ENCODE data around the gene NR3C2. TPM values are rescaled to one million over a fixed set of nuclear protein-coding genes. Genes with fewer than 3 reads are reported as not detected.

NR3C2 gene
- total and polyA plus RNA-seq, 2 of the 4 experiments (the other 2 are of a cell fraction), result 1.1 to 2.3 TPM

- Histone ChIP-seq H2AFZ (replicated peaks; ENCODE audit: low read length, poor library complexity) (no peak overlapping the region), H3K79me1 (ENCODE audit: low read depth in 1 of 2, low read length in 2 of 2) (no peaks in the 10 kb centered on the region), H2AK9ac (replicated peaks; ENCODE audit: low read depth, low read length, poor library complexity) (no peak overlapping the region), H3K56ac (ENCODE audit: extremely low read depth, insufficient read depth, low read length) (no peak overlapping the region), H2BK15ac (ENCODE audit: low read depth, low read length) (no peak overlapping the region), H3K14ac (replicated peaks; ENCODE audit: low read depth, low read length) (no peak overlapping the region), H4K20me1 (ENCODE audit: insufficient read depth, low read length) (no peaks in the 10 kb centered on the region), H2BK5ac (ENCODE audit: low read depth, low read length, poor library complexity, severe bottlenecking) (no peak overlapping the region), H3K4me1 (ENCODE audit: control insufficient read depth, insufficient read depth, low read length) (no peaks in the 10 kb centered on the region), H3K4me2 (ENCODE audit: low read depth, low read length) (no peak overlapping the region), H3K9me3 (ENCODE audit: control insufficient read depth, insufficient read depth, low read length) (no peaks in the 10 kb centered on the region), H3K9ac (ENCODE audit: low read depth, low read length) (no peak overlapping the region), H2BK20ac (ENCODE audit: low read depth, low read length) (no peak overlapping the region), H4K8ac (ENCODE audit: low read depth in 2 of 2, low read length in 2 of 2) (no peak overlapping the region), H2AK5ac (ENCODE audit: low read depth, low read length) (no peak overlapping the region), H2BK120ac (ENCODE audit: low read depth, low read length) (no peak overlapping the region), H3K18ac (ENCODE audit: low read depth, low read length) (no peak overlapping the region), H3K27me3 (ENCODE audit: control insufficient read depth, insufficient read depth, low read length) (no peaks in the 10 kb centered on the region), H3K4me3 (ENCODE audit: insufficient read depth, low read depth, low read length) (no peak overlapping the region), H3K27ac (ENCODE audit: insufficient read depth, low read length) (no peak overlapping the region), H4K91ac (ENCODE audit: insufficient read depth, low read depth, low read length) (no peak overlapping the region), H3K9me1 (ENCODE audit: insufficient read depth, low read length) (no peaks in the 10 kb centered on the region), H3K4ac (ENCODE audit: low read depth, low read length) (no peak overlapping the region), H4K5ac (ENCODE audit: low read depth, low read length) (no peak overlapping the region), H3K23ac (ENCODE audit: low read depth, low read length) (no peak overlapping the region), H3K36me3 (ENCODE audit: control insufficient read depth, insufficient read depth, low read length) (no peaks in the 10 kb centered on the region)
- intact Hi-C loops (cut with micrococcal nuclease), result no loop called here
- POLR2A ChIA-PET (ENCODE audit: unreplicated experiment), result no interaction called here
- BruUV-seq (replicated peaks), result no TSS peak
- DNase-seq, result no peak
- CTCF ChIA-PET, result interaction anchor here (0.8 kb wide), 1 partner anchor 20 kb away, joined by 4 read pairs; no protein-coding TSS in a partner anchor
- dilution Hi-C loops (cut with HindIII; ENCODE audit: low sequenced_read_pairs, unreplicated experiment), result no loop called here
- no CpG with 5 or more reads among the region's 2 CpGs for WGBS, 2 experiments (ENCODE audit: extremely low coverage in 2 of 2, insufficient read length in 1 of 2)
- in situ Hi-C loops (cut with MboI; ENCODE audit: low sequenced_read_pairs), result no loop called here
- ATAC-seq (ENCODE audit: low read depth), result no peak
- no peak for TF ChIP-seq SMC3 (IDR thresholded peaks at IDR 0.05; ENCODE audit: low read depth, low read length)
- no peak for TF ChIP-seq CEBPB (IDR thresholded peaks at IDR 0.05; ENCODE audit: low read depth, low read length)
- TF ChIP-seq RFX5 (IDR thresholded peaks at IDR 0.05; ENCODE audit: low read depth, low read length), result no peak
- TF ChIP-seq ELK1 (IDR thresholded peaks at IDR 0.05; ENCODE audit: borderline replicate concordance, low read depth, low read length), result no peak
- no peak for TF ChIP-seq USF2 (IDR thresholded peaks at IDR 0.05; ENCODE audit: low read depth, low read length)
- TF ChIP-seq POLR2A (IDR thresholded peaks at IDR 0.05; ENCODE audit: low read depth, low read length), result no peak
- TF ChIP-seq CTCF (conservative IDR thresholded peaks at IDR 0.05; ENCODE audit: low read depth, low read length), result no peak
- no peak for TF ChIP-seq NFE2L2 (IDR thresholded peaks at IDR 0.05; ENCODE audit: low read depth, low read length)
- TF ChIP-seq MAZ (IDR thresholded peaks at IDR 0.05; ENCODE audit: borderline replicate concordance, low read depth, low read length), result no peak
- TF ChIP-seq RAD21 (IDR thresholded peaks at IDR 0.05; ENCODE audit: low read length), result no peak
- TF ChIP-seq CHD1 (IDR thresholded peaks at IDR 0.05; ENCODE audit: low read depth, low read length), result no peak
- no peak for TF ChIP-seq RCOR1 (IDR thresholded peaks at IDR 0.05; ENCODE audit: insufficient replicate concordance, low read length)
Measured at GRCh38 chr4:148344352-148344751, 97.9 kb downstream of the NR3C2 start.

All from IMR-90 (cell line).